HG03460 (cell line): ENCODE measurements around the gene TNS3.

Source experiments
- ATAC-seq: cut with Tn5 transposase; IDR thresholded peaks from one replicate; pipeline ENCODE4 v1.9.1; 2021; ENCODE audit not compliant: unreplicated experiment

TNS3 gene

DNA sequence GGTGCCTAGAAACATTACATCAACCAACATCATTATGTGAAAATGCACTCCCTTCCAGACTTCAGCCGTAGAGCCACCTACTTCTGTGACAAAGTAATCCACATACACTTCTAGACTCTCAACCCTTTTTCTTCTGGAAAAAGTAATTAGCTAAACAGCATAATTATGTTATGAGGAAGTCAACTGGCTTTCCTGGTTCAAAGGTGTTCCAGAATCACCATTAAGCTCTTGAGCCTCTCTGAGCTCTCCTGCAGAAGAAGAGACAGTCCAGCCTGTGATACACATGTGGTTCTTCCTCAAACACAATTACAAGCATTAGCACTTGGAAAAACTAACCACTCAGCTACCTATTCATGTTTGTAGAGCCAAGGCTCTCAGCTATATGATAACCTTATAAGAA, 52.5 kb downstream of the TNS3 start:
- no peak for ATAC-seq

DNA sequence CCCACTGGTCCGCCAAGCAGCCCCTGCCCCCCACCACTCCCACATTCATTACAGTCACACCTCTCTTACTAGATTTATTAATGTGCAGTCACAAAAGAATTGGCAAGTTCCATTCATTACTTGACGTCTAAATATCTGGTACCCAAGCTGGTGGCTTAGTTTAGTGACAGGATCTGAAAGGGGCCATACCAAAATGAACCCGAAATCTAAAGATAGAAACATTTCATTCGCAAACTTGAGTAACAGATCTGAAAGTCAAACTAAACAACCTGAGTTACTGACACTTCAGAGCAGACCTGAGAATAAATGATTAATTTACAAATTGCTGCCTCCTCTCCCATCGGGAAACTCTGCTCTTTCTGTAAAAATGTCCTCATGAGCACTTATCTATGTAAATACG, 53.4 kb downstream of the TNS3 start:
- ATAC-seq: no peak

GRCh38 chr7:47526466-47526865, 55.4 kb downstream of the TNS3 start:
- ATAC-seq: no peak

DNA sequence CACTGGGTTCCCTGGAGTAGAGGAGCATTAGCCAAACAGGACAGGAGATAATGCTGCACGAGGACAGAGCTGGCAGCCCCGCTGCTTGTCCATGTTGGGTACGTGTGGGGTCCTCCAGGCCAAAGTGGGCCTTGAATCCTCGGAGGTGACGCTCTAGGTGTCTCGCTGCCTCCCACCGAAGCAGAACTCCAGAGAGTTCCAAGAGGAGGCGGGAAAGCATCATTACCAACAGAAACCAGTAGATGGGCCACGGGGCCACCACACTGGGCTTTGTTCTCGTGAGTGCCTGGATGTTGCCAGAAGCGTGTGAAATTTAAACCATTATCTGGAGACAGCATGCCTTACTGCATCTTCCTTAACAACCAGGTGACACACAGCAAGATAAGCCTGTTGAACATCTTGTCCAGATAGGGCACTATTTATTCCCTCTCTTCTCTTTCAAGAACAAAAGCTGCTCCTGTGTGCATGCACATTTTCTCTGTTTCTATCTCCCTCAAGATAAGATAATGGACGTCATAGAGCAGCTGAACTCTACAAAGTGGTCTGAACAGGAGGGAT, 56.8 kb downstream of the TNS3 start:
- no peak for ATAC-seq

DNA sequence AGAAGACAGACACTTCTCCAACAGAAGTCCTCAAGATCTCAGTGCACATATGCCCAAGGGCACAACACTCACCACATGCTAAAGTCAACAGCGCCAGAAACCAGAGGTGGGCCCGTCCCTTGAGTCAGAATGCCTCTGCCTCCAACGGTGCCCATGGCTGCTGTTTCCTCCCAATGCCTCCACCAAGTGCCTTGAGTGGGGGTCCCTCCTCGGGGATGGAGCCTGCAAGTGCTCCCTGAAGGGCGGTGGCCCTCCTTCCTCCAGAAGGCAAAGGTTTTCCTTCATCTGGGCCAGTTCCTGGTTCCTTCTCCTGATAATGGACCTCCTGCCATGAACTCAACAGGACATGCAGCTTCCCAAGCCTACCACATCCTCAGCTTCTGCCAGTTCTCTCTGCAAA, 58.5 kb downstream of the TNS3 start:
- no peak for ATAC-seq

DNA sequence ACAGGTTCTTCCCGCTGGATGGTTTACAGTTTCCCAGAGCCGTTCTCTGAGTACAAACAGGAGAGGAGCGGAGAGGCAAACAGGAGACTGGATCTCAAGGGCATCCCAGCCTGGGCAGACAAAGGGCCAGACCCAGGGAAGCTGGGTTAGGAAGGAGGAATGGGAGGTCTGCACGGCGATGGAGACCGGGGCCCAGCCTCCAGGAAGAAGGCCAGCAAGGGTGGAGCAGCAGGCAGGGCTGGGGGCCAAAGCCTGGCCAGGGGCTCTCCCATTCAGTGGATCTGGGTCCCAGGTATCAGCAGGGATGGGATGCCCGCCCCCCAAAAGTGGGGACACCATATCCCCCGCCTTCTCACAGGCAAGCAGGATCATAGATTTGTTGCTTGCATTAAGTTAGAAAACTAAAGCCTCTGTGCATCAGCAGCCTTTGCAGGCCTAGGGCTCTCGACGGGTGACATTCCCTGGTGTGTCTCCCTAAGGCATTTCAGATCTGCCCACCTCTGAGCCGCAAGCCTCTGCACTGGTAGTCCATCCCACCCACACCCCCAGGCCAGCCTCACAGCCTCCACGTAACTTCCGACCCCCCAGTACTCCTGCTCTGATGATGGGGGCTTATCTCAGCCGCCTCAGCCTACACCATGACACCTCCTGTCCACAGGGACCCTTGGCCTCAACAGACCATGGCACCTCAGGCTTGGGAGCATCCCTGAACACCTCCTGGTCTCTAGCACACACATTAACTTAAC, 59.9 kb downstream of the TNS3 start:
- ATAC-seq: no peak

DNA sequence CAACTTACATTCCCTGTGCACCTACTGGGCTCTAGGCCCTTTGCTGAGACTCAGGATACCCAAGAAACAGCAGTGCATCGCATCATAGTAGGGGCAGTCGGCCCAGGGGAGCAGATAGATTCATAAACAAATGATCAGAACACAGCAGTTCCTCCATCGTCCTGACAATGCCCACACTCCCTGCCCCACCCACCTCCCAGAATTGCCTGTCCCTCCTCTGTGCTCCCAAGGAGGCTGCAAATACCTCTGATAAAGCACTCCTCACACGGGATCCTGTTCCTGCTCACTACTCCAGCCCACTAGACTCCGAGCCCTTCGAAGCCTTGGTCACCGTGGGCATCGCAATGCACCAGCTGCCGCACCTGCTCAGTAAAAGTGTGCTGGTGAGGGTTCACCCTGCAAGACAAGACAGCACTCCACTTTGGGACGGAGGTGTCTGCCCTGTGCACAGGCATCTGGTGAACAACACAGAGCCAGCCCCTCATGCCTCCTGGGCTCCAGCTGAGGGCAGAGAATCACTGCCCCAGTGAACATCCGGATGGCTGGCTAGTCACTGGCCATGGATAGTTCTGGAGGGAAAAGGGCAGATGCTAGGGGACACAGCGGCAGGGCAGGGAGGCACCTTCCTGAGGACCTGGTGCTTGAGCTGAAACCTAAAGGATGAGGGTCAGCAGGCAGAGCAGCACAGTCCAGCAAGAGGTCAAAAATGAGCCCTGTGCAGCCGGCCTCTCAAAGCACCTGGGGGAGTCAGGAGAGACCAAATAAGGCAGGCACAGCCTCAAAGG, 60.7 kb downstream of the TNS3 start:
- no peak for ATAC-seq

- ATAC-seq: no peak
Observed at GRCh38 chr7:47520406-47520805, 61.5 kb downstream of the TNS3 start.

DNA sequence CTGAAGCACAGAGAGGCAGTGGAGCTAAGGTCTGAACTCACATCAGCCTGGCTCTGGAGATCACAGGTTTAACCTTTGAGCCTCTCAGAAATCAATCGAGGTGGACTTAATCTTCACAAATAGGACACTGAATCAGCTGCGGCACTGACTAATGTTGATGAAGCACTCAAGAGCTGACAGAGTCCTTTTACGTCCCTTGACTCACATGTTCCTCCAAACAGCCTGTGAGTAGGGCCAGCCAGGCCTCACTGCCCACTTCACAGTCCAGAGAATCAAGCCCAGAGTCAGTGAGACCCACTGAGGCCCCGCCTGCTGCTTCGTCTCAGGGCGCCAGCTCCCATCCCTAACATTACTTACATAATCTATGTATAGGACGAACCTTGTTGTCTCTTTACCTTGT, 63.1 kb downstream of the TNS3 start:
- ATAC-seq: no peak

DNA sequence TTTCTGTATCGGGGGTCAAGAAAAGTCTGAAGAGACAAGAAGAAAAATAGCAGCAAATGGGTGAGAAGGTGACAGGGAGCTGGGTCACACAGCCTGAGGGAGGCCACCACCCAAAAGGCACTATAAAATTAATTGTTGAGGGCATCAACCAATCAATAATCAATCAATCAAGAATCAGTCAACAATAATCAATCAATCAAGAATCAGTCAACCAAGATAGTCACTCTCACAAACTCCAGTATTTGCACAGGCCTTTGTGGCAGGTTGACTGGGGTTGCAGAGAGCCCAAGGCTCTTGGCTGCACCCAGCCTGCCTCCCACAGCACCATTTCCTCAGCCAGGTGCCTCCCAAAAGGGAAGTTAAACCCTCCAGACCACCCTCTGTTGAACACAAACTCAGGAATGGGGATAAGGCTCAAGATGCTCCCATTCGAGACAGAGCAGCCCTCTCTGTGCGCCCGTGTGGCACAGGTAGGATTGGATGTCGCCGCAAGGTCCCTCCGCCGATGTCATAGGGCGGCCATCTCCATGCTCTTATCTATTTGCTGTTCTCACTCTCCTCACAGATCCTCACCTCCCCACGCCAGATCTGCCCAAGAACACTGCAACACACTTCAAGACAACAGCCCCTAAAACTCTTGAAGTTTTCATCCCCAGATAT, 64.0 kb downstream of the TNS3 start:
- ATAC-seq: no peak

DNA sequence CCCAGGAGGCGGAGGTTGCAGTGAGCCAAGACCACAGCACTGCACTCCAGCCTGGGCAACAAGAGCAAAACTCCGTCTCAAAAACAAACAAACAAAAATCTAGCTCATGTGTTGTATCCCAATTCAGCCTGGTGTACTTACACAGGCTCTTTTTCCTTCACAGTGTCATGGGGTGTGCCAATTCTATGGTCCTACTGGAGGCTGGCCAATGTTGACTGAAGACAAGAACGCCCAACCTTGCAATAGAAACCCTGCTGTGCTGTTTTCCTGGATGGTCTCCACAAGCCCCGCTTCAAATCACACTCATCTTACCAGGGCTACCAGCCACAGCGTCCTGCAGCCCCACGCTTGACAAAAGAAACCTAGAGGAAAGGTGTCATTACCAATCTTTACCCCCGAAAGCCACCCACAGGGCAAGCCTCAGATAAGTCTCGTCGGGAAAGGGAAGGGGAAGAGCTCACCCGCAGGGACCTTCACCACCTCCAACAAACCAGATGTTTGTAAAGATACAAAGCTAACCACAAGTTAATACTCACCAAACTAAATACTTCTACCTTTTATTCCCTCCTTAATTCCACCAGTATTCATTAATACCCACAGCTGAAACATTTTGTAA, 64.8 kb downstream of the TNS3 start:
- ATAC-seq: no peak

- ATAC-seq: no peak
Observed at GRCh38 chr7:47516386-47516785, 65.5 kb downstream of the TNS3 start.

DNA sequence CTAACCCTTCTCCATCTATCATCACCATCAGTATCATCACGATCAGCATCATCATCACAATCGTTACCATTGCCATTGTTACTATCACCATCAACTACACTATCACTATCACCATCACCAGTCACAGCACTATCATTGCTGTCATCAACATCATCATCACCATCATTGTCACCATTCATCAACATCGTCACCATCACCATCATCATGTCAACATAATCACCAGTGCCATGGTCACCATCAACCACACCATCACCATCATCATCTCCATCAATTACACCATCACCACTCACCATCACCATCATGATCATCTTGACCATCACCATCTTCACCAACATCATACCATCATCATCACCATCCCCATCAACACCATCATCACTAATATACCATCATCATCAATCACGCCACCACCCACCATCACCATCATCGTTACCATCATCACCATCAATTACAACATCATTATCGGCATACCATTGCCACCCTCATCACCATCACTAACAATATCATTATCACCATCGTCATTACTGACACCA, 66.5 kb downstream of the TNS3 start:
- no peak for ATAC-seq

DNA sequence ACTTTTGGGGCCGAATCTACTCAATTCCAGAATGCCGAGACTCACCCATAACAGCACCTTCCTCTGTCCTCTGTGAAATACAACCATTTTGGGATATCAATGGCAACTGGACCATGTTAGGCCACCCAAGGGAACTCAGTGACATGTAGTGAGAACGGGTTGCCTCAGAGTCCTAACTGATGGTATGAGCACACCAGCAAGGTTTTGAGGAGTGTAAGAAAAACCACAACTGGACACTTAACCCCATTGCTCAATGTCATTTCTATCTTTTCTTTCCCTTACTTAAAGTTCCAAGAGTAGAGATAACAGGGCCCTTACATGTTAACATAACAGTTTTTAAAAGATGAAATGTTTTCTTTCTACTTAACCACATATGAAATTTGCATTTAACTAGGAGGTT, 67.1 kb downstream of the TNS3 start:
- ATAC-seq: no peak

DNA sequence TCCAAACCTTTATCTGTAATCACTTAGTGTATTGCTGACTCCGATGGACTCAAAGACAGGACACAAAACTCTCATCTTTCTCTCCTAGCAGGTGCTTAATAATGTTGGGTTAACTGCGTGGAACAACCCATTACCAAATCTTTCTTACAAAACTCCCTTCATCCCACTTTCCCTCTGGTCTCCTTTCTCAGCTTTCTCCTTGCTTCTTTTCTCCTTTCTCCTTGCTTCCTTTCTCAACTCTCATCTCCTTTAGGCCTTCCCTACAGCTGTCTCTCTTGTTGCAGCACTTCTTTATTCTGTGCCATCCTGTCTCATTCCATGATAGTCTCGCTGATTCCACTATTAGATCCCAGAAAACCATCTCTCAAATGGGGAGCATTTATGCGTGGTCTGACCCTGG, 67.5 kb downstream of the TNS3 start:
- ATAC-seq: no peak

- no peak for ATAC-seq
Observed at GRCh38 chr7:47513741-47514241, 68.1 kb downstream of the TNS3 start.

DNA sequence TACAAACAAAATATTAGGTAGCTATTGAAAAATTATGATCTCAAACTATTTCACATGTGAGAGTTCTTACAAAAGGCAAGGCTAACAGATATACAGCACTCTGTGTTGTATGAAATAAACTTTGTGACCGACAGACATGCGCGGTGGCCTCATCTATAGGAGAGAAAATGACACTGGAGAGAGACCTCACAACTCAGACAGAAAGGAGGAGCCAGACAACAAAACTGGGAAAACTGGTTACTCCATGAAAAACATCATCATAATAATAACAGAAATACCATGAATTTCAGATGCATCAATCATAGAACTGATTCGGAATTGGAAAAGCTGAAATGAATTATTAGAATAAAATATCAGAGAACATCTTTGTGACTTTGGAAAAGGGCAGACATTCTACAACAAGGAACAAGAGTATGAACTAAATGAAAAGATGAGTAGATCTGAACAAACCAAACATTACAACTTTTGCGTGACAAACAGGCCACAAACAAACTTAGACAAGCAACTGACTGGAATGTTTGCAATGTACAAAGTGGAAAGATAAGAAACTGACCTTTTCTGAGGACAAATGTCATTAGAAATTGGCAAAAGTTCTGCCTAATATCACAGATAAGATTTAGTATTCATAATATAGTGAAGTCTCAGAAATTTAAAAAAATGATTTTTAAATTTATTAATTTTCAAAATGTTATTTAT, 69.3 kb downstream of the TNS3 start:
- ATAC-seq: no peak

DNA sequence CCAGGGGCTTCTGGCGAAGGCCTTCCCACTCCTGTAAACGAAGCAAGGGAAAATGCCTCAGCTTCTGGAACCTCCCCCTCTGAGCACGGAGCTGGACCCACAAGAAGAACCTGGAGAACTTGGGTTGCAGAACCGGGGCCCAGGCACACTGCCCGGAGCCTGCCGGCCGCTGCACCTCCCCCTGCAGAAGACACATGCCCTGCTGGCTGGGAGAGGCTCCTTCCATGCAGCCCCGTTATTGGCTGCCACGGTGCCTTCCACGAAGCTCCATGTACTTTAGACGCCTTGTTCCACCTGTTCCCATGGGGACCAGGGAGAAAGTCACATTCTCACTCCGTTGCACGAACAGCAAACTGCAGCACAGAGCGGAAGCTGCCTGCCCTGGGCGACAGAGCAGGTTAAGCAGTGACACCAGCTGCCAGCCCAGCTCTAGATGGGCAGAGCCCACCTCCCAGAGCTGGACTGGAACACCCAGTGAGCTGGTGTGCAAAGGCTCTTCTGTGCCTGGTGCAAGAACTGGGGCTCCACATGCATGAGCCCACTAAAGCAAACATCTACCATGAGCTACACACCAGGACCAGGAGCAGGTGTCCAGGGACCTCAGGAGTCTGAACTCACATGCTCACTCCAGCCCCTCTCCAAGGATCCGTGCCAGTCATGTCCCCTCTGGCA, 70.1 kb downstream of the TNS3 start:
- no peak for ATAC-seq

DNA sequence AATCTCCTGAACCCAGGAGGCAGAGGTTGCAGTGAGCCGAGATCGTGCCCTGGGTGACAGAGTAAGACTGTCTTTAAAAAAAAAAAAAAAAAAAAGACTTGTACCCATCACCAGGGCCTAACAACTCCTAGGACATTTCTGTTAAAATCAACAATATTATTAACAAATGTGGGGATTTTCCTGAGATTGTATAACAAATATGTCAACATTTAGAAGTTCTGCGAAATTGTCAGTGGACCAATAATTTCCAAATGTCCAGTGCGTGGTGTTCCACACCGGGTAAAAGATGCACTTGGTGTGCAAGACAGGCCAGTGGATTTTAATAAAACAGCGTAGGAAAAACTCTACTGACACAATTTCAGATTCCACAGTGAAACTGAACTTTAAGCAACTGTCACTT, 71.1 kb downstream of the TNS3 start:
- ATAC-seq: no peak

DNA sequence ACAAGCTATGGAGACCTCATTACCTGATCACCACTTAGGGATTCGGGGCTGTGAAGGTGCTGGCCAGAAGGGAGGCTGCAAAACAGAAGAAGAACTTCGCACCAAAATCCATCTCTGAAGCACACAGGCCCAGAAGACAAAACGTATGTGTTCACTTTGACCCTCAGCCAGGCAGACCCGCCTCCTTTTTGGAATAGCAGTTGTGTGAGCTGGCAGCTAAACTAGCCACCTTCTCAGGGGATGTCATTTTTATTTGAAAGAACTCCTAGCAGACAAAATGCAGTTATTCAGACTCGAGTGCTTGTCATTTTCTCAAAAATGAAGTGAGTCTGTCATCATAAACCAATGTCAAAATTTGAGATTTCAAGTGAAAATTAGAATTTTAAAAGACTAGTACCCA, 71.7 kb downstream of the TNS3 start:
- no peak for ATAC-seq
